HG02571 (cell line): ENCODE results near the gene LRIT2.
A peak's percentile ranks its signal among the peaks of the same experiment; 100 is the strongest.

Source experiments
- ATAC-seq: cut with Tn5 transposase; IDR thresholded peaks from one replicate; pipeline ENCODE4 v1.9.1; 2021; ENCODE audit warnings: mild to moderate bottlenecking, moderate library complexity; ENCODE audit not compliant: unreplicated experiment

Gene LRIT2

GRCh38 chr10:84205853-84206525 is 19.4 kb downstream of the LRIT2 start:
- ATAC-seq, result no peak

DNA sequence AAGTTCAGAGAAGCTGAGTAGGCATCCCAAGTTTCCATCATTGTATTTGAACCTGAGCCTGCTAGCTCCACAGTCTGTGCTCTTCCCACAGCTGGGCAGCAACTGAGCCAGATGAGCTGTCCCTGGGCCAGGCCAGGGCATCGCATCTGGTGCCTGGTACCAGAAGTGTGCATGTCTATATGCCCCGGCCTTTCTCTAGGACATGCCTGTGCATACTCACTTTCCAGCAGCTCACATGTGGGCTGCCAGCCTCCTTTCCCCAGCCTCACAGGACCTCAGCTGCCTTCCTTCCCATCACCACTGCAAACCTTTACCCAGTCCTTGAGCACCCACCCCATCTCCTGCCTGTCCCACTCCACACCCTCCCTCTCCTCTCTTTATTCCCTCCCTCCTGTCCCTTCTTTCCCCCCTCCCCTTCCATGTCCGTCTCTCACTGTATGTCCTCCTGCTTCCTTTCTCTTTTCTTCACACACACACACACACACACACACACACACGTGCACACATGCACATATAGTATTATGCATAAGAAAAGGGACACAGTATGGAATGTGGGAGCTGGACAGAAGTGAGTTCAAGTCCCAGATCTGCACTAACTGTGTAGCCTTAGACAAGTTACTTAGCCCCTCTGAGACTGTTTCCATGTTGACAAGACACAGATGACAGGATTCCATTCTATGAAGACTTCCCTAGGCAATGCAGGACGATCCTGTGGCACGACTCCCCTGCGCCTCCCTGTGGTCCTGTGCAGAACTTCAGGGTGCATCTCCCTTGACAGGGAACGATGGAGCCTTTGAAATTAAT is 20.1 kb downstream of the LRIT2 start:
- peak; percentile 80 for ATAC-seq

DNA sequence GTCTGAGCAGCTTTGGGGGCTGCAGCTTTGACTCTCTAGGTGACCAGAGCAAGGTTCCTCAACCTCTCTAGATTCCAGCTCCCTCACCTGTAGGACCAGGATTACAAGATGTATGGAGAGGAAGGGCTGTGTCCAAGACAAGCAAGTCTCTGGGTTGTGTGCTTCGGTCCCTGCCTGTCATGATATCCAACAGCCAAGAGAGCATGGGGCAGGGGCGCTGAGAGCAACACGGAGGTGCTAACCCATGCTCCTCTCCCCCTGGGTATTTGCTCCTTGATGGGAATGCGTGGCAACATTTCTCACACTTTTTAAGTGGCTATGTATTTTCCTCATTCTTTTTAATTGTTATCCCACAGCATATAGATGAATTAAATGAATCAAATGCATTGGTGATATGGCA is 20.7 kb downstream of the LRIT2 start:
- ATAC-seq, result no peak

DNA sequence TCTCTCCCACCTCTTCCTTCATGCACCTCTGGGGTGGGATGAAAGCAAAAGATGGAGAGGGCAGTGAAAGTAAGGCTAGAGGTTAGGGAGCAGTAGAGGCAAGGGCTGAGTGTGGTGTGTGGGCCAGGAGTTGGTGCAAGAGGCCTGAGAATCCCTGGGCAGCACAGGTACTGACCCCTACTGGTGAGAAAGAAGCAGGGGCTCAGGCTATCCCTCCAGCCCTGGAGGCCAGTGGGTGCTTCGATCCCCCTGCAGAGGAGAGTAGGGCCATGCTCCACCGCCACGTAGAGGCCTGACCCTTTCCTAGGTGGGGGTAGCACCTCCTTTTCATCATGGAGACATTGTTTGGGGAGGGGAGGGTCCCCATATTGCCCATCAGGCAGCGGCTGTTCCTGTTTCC is 21.2 kb downstream of the LRIT2 start:
- no peak for ATAC-seq

DNA sequence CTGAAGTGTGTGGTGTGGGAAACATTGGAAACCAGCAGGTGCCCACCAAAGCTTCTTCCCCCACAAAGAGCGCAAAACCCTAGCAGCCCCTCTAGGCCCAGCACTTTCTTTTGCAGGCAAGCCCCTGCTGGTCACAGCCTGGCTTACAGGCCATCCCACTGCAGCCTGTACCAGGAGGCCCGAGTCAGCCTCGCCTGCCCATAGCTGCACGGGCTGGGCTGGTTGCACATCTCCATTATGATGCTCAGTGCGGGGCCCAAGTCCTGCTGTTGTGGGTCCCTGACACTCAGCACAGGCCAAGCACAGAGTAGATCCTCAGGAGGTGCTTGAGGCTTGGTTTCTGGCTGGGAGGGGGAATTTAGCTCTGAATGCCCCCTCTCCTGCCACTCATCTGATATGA is 23.0 kb downstream of the LRIT2 start:
- no peak for ATAC-seq

GRCh38 chr10:84201682-84202081 is 23.7 kb downstream of the LRIT2 start:
- no peak for ATAC-seq

DNA sequence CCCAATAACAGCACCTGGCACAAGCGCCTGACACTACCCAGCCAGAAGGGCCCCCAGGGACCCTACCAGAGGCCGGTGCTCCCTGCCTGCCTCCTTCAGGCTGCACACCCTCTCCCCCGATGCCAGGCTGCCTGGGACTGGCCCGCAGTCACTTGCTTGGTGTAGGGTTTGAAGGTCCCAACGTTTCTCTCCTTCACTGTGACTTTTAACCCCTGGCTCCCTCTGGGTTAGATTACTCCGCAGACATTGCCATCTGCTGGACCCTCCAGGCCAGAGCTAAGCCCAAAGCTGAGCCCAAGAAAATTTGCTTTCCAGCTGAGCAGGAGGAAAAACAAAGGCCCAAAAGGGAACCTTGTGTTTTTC is 24.1 kb downstream of the LRIT2 start:
- no peak for ATAC-seq

DNA sequence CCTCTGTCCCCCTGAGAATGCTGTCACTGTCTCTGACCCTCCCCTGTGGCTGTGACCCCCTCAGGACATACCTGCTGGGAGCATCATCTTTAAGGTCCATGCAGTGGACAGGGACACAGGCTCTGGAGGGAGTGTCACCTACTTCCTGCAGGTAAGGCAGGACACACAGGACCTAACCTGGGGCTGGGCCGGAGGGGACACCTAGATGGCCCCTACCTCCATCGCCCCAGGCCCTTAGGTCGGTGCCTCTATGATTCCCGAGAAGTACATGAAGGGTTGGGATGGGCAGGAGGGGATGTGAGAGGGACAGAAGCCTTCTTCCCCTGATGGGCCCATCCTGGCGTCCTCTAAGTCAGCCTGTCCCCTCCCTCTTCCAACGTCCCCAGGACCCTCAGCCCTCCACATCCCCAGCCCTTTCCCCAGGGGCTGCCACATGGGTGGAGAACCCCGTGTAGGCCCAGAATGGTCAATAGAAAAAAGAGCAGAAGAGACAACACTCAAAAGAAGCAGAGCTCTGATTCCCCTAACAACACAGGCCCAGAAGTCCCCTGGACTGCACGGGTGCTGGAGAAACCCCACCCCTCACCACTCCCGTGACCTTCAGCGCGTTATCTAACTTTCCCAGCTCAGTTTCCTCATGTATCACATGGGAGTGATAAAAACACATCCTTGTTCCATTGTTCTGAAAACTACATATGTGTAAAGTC is 24.7 kb downstream of the LRIT2 start:
- no peak for ATAC-seq

- ATAC-seq, result no peak
Measured at GRCh38 chr10:84198206-84198915, 27.0 kb downstream of the LRIT2 start.

GRCh38 chr10:84197643-84198042 is 27.7 kb downstream of the LRIT2 start:
- no peak for ATAC-seq

GRCh38 chr10:84196941-84197340 is 28.4 kb downstream of the LRIT2 start:
- ATAC-seq, result no peak

- no peak for ATAC-seq
Measured at GRCh38 chr10:84196083-84196482, 29.3 kb downstream of the LRIT2 start.

DNA sequence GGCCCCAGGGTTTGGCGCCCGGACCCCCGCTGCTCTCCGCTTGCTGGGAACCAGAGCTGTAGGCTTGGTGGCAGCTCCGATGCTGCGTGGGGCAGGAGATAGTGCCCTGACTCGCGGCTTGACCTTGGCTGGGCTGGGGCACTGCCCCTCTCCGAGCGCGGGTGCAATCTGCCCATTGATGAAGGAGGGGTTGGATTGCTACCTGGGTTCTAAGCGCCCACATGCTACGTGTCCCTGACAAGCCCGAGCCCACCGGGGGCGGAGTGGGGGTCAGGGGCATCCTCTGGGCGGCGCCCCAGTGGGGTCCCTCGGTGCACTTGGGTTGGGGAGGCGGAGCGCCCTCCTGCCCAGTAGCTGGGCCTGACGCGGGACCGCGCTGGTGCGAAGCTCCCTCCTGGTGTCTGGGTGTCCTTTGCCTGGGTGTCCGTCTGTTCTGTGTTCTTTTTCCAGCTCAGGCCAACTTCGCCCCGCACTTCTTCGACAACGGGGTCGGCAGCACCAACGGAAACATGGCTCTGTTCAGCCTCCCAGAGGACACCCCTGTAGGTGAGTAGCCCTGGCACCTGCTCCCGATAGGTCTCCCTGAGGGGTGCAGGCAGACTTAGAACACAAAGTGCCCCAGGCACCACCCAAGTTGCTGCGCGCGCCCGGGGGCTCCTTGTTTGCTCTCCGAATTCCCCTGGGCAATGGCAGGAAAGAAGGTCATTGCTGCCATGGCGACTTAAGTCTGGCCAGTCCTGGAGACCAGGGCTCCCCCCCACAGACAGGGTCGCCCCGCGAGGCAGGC is 30.1 kb downstream of the LRIT2 start:
- ATAC-seq, result no peak

DNA sequence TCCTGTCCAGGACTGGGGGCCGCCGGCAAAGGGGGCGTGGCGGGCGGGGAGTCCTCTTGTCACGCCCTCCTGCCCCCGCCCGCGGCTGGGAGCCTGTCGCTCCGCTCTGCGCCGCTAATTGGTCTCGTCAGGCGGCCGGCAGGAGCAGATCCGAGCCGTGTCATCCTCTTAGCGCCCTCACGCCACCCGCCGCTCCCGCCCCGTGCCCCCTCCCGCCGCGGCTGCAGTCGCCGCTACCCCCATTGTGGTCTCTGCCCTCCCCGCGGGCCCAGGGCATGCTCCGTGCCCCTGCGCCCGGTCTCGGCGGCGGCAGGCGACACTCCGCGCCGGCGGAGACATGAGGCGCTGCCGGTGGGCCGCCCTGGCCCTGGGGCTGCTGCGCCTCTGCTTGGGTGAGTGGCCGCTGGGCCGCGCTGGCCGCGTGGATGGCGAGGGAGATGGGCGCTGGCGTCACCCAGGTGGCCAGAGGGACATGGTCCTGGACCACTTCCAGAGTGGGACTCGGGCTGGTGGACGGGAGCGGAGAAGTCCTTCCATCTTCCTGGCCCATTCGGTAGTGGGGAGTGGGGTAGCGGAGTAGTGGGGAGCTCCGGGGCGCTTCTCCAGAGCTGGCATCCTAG is 30.8 kb downstream of the LRIT2 start, which contains the start of gene CDHR1:
Gene CDHR1 (plus strand): TSS at position 114 of the 620 bp plus-strand sequence. CDS start 224 bp downstream, at position 338.
- peak; percentile 73 for ATAC-seq

GRCh38 chr10:84193846-84194423 is 31.4 kb downstream of the LRIT2 start:
- no peak for ATAC-seq

DNA sequence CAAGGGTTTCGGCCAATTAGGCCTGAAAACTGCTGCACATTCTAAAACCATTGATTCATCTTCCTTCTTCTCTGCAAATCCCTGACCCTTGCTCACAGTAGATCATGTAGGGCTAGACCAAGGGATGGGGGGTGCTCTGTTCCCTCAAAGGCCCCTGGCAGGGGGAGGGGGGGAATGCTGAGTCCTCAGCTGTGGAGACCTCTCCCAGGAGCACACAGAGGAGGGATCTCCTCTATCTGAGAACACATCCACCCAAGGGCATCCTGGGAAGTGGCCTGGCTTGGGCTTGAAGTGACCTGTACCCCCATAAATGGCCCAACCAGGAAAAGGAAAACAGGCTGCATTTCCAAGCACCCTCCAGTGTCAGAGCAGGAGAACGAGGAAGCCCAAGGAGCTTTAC is 32.0 kb downstream of the LRIT2 start:
- no peak for ATAC-seq

DNA sequence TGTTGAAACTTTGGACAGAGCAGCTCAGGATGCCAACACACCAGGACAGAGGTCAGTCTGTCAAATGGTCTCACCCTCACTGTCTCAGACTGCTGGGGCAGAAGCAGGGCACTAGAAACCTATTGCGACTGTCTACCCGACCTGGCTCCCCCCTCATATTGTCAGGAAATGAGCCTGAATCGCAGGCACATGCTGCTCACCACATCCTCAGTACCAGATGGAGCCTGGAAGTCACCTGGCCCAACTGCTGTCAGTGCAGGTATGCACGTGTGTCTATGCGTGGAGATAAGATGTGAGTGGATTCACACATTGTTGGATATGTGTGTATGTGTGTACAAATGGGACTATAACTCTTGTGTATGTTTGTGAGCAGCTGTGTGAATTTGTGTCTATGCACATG is 34.2 kb downstream of the LRIT2 start:
- ATAC-seq, result no peak

DNA sequence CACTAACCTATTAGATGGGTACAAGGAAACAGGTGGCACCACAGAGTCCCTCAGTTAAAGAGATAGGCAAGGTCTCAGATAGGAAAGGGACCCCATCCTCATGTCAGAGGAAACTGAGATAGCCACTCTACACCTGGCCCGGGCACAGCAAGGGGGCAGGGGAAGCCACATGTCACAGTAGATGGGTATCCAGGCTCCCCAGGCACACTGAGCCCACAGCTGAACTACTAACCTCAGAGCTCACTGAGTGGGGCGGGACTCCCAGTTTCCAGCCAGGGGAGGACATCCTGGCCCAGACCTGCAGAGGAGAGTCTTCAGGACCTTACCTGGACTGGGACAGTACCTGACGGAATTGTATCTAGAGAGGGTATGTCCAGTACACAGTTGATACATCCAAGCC is 34.7 kb downstream of the LRIT2 start:
- ATAC-seq, result no peak

DNA sequence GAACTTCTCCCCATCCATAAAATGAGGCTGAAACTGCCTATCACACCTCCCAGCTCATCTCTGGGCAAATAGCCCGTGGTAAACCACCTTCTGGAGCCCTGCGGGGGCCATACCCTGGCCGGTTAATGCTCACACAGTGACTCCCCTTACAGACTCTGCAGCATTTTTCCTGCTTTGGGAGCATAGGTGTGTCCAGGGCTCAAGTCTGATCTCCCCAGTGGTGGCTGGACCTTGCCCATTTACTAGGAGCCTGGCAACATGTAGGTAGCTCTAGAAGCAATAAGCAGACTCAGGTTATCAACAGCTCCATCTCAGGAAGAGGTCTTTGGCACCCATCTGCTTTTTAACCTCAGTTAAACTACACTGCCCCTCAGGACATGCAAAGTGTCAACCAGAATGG is 36.5 kb downstream of the LRIT2 start:
- ATAC-seq, result no peak
